HG02852 (cell line): ENCODE measurements around the gene SYT15.

Experiments
- ATAC-seq: cut with Tn5 transposase; IDR thresholded peaks from one replicate; pipeline ENCODE4 v1.9.1; 2021; ENCODE audit warnings: mild to moderate bottlenecking, moderate library complexity; ENCODE audit not compliant: unreplicated experiment

The SYT15 gene

GRCh38 chr10:46544989-46545791 is 33.7 kb upstream of the SYT15 start:
- no peak for ATAC-seq

- no peak for ATAC-seq
These were observed 32.9 kb upstream of the SYT15 start for GRCh38 chr10:46545861-46546590.

GRCh38 chr10:46546591-46547540 is 32.1 kb upstream of the SYT15 start:
- no peak for ATAC-seq

- no peak for ATAC-seq
These were observed 31.1 kb upstream of the SYT15 start for GRCh38 chr10:46547541-46548497.

- no peak for ATAC-seq
These were observed 30.3 kb upstream of the SYT15 start for GRCh38 chr10:46548498-46549090.

GRCh38 chr10:46549171-46550075 is 29.5 kb upstream of the SYT15 start:
- no peak for ATAC-seq

GRCh38 chr10:46550076-46550790 is 28.7 kb upstream of the SYT15 start:
- ATAC-seq = no peak

- ATAC-seq = no peak
These were observed 27.9 kb upstream of the SYT15 start for GRCh38 chr10:46550795-46551700.

GRCh38 chr10:46551701-46552525 is 27.0 kb upstream of the SYT15 start:
- ATAC-seq = no peak

- no peak for ATAC-seq
These were observed 26.2 kb upstream of the SYT15 start for GRCh38 chr10:46552526-46553237.

- ATAC-seq = no peak
These were observed 25.5 kb upstream of the SYT15 start for GRCh38 chr10:46553238-46554049.

- no peak for ATAC-seq
These were observed 24.7 kb upstream of the SYT15 start for GRCh38 chr10:46554166-46554781.

- no peak for ATAC-seq
These were observed 23.6 kb upstream of the SYT15 start for GRCh38 chr10:46555366-46555712.
